ENCODE measurements around the gene DNM1. TPM values are rescaled to one million over a fixed set of nuclear protein-coding genes. Genes with fewer than 3 reads are reported as not detected.
A peak's percentile ranks its signal among the peaks of the same experiment; 100 is the strongest.

DNM1 gene
- polyA plus RNA-seq, 1 of the 3 experiments (the other 2 are of a cell fraction): 35.7 TPM

DNA sequence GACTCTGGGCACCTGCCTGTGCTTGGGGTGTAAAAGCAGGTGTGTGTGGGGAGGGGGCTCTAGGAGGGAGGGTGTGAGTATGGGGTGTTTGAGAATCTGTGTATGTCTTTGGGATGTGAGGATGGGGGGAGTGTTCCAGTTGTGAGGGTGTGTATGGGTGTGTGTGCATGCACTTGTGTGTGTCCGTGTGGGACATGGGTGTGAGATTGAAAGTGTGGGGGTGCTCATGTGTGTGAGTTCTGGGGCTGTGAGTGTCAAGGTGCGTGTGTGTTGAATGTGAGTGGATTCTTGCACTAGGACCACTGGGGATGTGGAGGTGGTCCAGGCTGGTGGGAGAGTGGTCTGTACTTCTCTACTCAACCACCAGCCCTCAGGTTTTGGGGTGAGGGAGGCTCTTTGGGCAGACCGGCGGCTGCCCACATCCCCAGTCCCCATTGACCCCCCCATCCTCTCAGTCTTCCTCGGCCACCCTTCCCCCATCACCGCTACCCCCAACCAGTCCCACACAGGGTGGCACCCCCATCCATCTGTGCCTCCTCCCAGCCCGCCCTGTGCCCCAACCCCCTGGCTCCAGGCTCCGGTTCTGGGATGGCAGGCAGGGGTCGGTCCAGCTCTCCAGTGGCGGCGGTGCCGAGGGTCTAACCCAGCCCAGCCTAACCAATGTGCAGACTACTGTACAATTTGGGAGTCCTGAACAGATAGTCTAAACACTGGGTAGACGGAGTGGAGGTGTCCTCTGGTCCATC is 41.1 kb downstream of the DNM1 start:
- Histone ChIP-seq H3F3A (replicated peaks; ENCODE audit: insufficient read depth) (no peaks in the 10 kb centered on the region), H3K9ac (peak overlapping the region; percentile 28; the same call in 1 of the 2 replicates), H3K4me2 (peak overlapping the region; percentile 68; the same call in 1 of the 2 replicates), H3K9me2 (no peaks in the 10 kb centered on the region), H4K20me1 (ENCODE audit: insufficient read depth) (no peaks in the 10 kb centered on the region), H3K27ac (ENCODE audit: low read depth in 2 of 2, low read length in 1 of 2) (peak overlapping the region; percentile 42 to 95; a peak in 3 of 4 replicates), H3K79me2 (ENCODE audit: insufficient read depth) (no peaks in the 10 kb centered on the region), H3K4me1 (ENCODE audit: control insufficient read depth in 1 of 2, insufficient read depth in 2 of 2, low read depth in 1 of 2, low read length in 1 of 2) (peaks cover 21 to 39% of the 10 kb centered on the region in 2 experiments), H3K36me3 (replicated peaks in 1 of 2; ENCODE audit: control insufficient read depth in 1 of 2, insufficient read depth in 2 of 2, low read length in 1 of 2) (peaks cover 4 to 11% of the 10 kb centered on the region in 2 experiments), H3K27me3 (ENCODE audit: insufficient read depth) (no peaks in the 10 kb centered on the region), H3K9me3 (no peaks in the 10 kb centered on the region), H2AFZ (ENCODE audit: low read depth) (no peak overlapping the region), H3K4me3 (ENCODE audit: low read depth in 2 of 2, low read length in 1 of 2) (peak overlapping the region in 1 of 2 experiments; percentile 39; a peak in 3 of 4 replicates)
- TF ChIP-seq GATA2 (CRISPR knock-in tag; IDR thresholded peaks at IDR 0.05): no peak
- TF ChIP-seq FOSL2 (IDR thresholded peaks at IDR 0.05; ENCODE audit: borderline replicate concordance, low read depth): no peak
- no peak for TF ChIP-seq RXRA (IDR thresholded peaks at IDR 0.05; ENCODE audit: borderline replicate concordance, low read depth)
- no peak for TF ChIP-seq RCOR1 (IDR thresholded peaks at IDR 0.05; ENCODE audit: low read length)
- TF ChIP-seq SIN3A (IDR thresholded peaks at IDR 0.05; ENCODE audit: borderline replicate concordance, low read depth, low read length): no peak
- TF ChIP-seq, protein P1, sequence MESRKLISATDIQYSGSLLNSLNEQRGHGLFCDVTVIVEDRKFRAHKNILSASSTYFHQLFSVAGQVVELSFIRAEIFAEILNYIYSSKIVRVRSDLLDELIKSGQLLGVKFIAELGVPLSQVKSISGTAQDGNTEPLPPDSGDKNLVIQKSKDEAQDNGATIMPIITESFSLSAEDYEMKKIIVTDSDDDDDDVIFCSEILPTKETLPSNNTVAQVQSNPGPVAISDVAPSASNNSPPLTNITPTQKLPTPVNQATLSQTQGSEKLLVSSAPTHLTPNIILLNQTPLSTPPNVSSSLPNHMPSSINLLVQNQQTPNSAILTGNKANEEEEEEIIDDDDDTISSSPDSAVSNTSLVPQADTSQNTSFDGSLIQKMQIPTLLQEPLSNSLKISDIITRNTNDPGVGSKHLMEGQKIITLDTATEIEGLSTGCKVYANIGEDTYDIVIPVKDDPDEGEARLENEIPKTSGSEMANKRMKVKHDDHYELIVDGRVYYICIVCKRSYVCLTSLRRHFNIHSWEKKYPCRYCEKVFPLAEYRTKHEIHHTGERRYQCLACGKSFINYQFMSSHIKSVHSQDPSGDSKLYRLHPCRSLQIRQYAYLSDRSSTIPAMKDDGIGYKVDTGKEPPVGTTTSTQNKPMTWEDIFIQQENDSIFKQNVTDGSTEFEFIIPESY (IDR thresholded peaks at IDR 0.05; ENCODE audit: borderline replicate concordance, low read depth): no peak
- no peak for TF ChIP-seq YY1 (IDR thresholded peaks at IDR 0.05; ENCODE audit: low read depth)
- TF ChIP-seq, protein P2, sequence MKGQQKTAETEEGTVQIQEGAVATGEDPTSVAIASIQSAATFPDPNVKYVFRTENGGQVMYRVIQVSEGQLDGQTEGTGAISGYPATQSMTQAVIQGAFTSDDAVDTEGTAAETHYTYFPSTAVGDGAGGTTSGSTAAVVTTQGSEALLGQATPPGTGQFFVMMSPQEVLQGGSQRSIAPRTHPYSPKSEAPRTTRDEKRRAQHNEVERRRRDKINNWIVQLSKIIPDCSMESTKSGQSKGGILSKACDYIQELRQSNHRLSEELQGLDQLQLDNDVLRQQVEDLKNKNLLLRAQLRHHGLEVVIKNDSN (IDR thresholded peaks at IDR 0.05; ENCODE audit: borderline replicate concordance, low read depth): no peak
- no peak for TF ChIP-seq MXI1 (IDR thresholded peaks at IDR 0.05; ENCODE audit: low read depth, low read length)
- TF ChIP-seq SMC3 (IDR thresholded peaks at IDR 0.05; ENCODE audit: low read depth, low read length): no peak
- no peak for TF ChIP-seq POLR2AphosphoS5 (IDR thresholded peaks at IDR 0.05; ENCODE audit: low read depth, low read length)
- TF ChIP-seq CHD2 (IDR thresholded peaks at IDR 0.05; ENCODE audit: low read length, partially characterized antibody): no peak
- 54% methylated on average over 11 of the region's 13 CpGs for WGBS (ENCODE audit: low lambda C conversion rate)
- ChIA-PET POLR2A (no interaction called here), CTCF (interaction anchor here (1.3 to 2.4 kb wide), 3 partner anchors 11 to 52 kb away, joined by 4 to 18 read pairs (median 10); partner anchors contain the start of gene DNM1)
- DNase-seq: peak; percentile 56

DNA sequence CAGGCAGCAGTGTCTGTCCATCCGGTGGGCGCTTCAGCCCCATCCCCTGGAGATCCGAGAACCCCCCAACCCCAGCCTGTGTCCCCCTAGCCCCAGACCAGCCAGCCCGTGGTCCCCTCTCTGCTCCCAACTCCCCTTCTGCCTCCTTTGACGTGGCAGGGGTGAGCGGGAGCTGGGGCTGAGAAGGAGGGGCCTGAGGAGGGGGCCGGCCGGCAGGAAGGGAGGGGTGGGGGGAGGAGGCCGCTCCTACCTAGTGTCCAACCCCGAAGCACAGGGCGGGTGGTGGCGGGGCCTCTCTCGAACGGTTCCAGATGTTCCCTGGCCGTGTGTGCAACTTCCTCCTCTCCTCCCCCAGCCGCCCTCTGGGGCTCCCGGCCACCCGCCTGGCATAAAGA is 41.7 kb downstream of the DNM1 start:
- peak overlapping the region in 1 of 2 experiments; percentile 39; a peak in 3 of 4 replicates for H3K4me3 ChIP-seq (ENCODE audit: low read depth in 2 of 2, low read length in 1 of 2)
- POLR2A ChIA-PET: interaction anchor here (0.7 to 2.1 kb wide), 3 partner anchors 10 to 54 kb away, joined by 3 to 7 read pairs (median 4); no protein-coding TSS in a partner anchor
- no peaks in the 10 kb centered on the region for H3K9me3 ChIP-seq
- no peaks in the 10 kb centered on the region for H3K9me2 ChIP-seq
- H3K27ac ChIP-seq (ENCODE audit: low read depth in 2 of 2, low read length in 1 of 2): peak overlapping the region; percentile 66 to 97; a peak in 3 of 4 replicates
- CTCF ChIA-PET: interaction anchor here (0.5 to 2.4 kb wide), 4 partner anchors 10 to 273 kb away, joined by 3 to 18 read pairs (median 7); partner anchors contain the start of gene DNM1
- H4K20me1 ChIP-seq (ENCODE audit: insufficient read depth): no peaks in the 10 kb centered on the region
- peaks cover 4 to 10% of the 10 kb centered on the region in 2 experiments for H3K36me3 ChIP-seq (replicated peaks in 1 of 2; ENCODE audit: control insufficient read depth in 1 of 2, insufficient read depth in 2 of 2, low read length in 1 of 2)
- H3K4me2 ChIP-seq: peak overlapping the region; percentile 68; the same call in 1 of the 2 replicates
- no peaks in the 10 kb centered on the region for H3F3A ChIP-seq (replicated peaks; ENCODE audit: insufficient read depth)
- no peaks in the 10 kb centered on the region for H3K79me2 ChIP-seq (ENCODE audit: insufficient read depth)
- DNase-seq: peak; percentile 96
- 22% methylated on average over 16 of the region's 18 CpGs for WGBS (ENCODE audit: low lambda C conversion rate)
- H3K9ac ChIP-seq: peak overlapping the region; percentile 28; the same call in 1 of the 2 replicates
- H2AFZ ChIP-seq (ENCODE audit: low read depth): no peak overlapping the region
- no peaks in the 10 kb centered on the region for H3K27me3 ChIP-seq (ENCODE audit: insufficient read depth)
- peaks cover 21 to 39% of the 10 kb centered on the region in 2 experiments for H3K4me1 ChIP-seq (ENCODE audit: control insufficient read depth in 1 of 2, insufficient read depth in 2 of 2, low read depth in 1 of 2, low read length in 1 of 2)
- TF ChIP-seq RAD21 (IDR thresholded peaks at IDR 0.05; ENCODE audit: low read length) (no peak), GATA2 (CRISPR knock-in tag; IDR thresholded peaks at IDR 0.05) (no peak), RCOR1 (IDR thresholded peaks at IDR 0.05; ENCODE audit: low read length) (no peak), SIN3A (IDR thresholded peaks at IDR 0.05; ENCODE audit: borderline replicate concordance, low read depth, low read length) (no peak), CHD2 (IDR thresholded peaks at IDR 0.05; ENCODE audit: low read length, partially characterized antibody) (peak; percentile 63), FOSL2 (IDR thresholded peaks at IDR 0.05; ENCODE audit: borderline replicate concordance, low read depth) (no peak), TCF12 (IDR thresholded peaks at IDR 0.05) (peak; percentile 73; the same call in 1 of the 2 replicates), POLR2AphosphoS5 (IDR thresholded peaks at IDR 0.05; ENCODE audit: low read depth, low read length) (peak; percentile 67), RFX5 (IDR thresholded peaks at IDR 0.05; ENCODE audit: low read length) (no peak), TAF1 (IDR thresholded peaks at IDR 0.05; ENCODE audit: borderline replicate concordance, low read depth, low read length) (no peak), EZH2phosphoT487 (IDR thresholded peaks at IDR 0.05; ENCODE audit: borderline replicate concordance, low read depth) (no peak), NRF1 (IDR thresholded peaks at IDR 0.05; ENCODE audit: low read depth, low read length) (no peak), GABPA (IDR thresholded peaks at IDR 0.05; ENCODE audit: low read depth) (no peak), EP300 (IDR thresholded peaks at IDR 0.05; ENCODE audit: borderline replicate concordance in 1 of 2, low read depth in 1 of 2, low read length in 1 of 2) (peak in 1 of 2 experiments; percentile 59; a peak in 2 of 4 replicates)
- TF ChIP-seq, protein P3, sequence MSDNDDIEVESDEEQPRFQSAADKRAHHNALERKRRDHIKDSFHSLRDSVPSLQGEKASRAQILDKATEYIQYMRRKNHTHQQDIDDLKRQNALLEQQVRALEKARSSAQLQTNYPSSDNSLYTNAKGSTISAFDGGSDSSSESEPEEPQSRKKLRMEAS (IDR thresholded peaks at IDR 0.05; ENCODE audit: low read depth): no peak
- TF ChIP-seq, protein P4, sequence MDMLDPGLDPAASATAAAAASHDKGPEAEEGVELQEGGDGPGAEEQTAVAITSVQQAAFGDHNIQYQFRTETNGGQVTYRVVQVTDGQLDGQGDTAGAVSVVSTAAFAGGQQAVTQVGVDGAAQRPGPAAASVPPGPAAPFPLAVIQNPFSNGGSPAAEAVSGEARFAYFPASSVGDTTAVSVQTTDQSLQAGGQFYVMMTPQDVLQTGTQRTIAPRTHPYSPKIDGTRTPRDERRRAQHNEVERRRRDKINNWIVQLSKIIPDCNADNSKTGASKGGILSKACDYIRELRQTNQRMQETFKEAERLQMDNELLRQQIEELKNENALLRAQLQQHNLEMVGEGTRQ (IDR thresholded peaks at IDR 0.05; ENCODE audit: borderline replicate concordance, low read depth, low read length): no peak

Measured in SK-N-SH (cell line).